HCT116 (cell line): ENCODE results near the gene F13A1. TPM values are rescaled to one million over a fixed set of nuclear protein-coding genes. Genes with fewer than 3 reads are reported as not detected.

Experiments used
- ATAC-seq: fragments of 200-7000 bp; cut with Tn5 transposase; 2 replicates; pipeline ENCODE4 v1.9.1; 2020; ENCODE audit warnings: mild to moderate bottlenecking, moderate library complexity
- BruUV-seq: library from RNA; stranded (reverse); fragments of 400-500 nt; replicated peaks from 2 replicates; lab custom pipeline; 2021; lab: Mats Ljungman, UMichigan
- CTCF ChIA-PET: fragments of 300-600 bp; sonication (Branson Sonifier 250); formaldehyde crosslinking; loops from one replicate; lab custom pipeline; 2021; ENCODE audit warnings: antibody characterized with exemption; lab: Charles Lee
- POLR2A ChIA-PET: fragments of 300-600, 350-600 bp; sonication (Branson Sonifier 250); formaldehyde crosslinking; loops from one replicate; lab custom pipeline; 2021; ENCODE audit warnings: antibody characterized with exemption; lab: Charles Lee
- RAD21 ChIA-PET, 2 experiments: fragments of 300-600 bp; sonication (Branson Sonifier 250); formaldehyde crosslinking; loops; one replicate each; lab custom pipeline; 2023; ENCODE audit warnings: low total read pairs in 2 of 2; ENCODE audit not compliant: uncharacterized antibody in 2 of 2, unreplicated experiment in 2 of 2, low non-redundant PET in 1 of 2; lab: Charles Lee
- DNase-seq: peaks from one replicate; pipeline ENCODE4 v3.0.0-alpha.2; 2010; ENCODE audit warnings: low read depth, low spot score
- H2AFZ ChIP-seq: fragments of 200-600 bp; shearing (Covaris generic), sonication (generic); 2 replicates; pipeline ENCODE4 v1.6.1; 2017; ENCODE audit warnings: low read depth, mixed run types, mixed read lengths, antibody characterized with exemption, low read length; ENCODE audit not compliant: poor library complexity, severe bottlenecking
- H3K27ac ChIP-seq: 2 replicates; pipeline ENCODE4 v1.5.1; 2012; ENCODE audit warnings: low read depth, low read length
- H3K27me3 ChIP-seq: fragments of 200-600 bp; sonication (generic); 2 replicates; pipeline ENCODE4 v1.6.1; 2016; ENCODE audit warnings: mixed run types, low read length, mixed read lengths; ENCODE audit not compliant: insufficient read depth
- H3K36me3 ChIP-seq, 2 experiments: fragments of 200-500 bp in 1 of 2; fragments of 200-600 bp in 1 of 2; sonication (Bioruptor generic) in 1 of 2; sonication (generic) in 1 of 2; 2 replicates each; pipeline versions ENCODE4 v1.5.1 to v1.6.1; 2014 to 2016; ENCODE audit warnings: low read length in 2 of 2, inconsistent platforms in 1 of 2, mixed read lengths in 1 of 2, mixed run types in 1 of 2; ENCODE audit not compliant: insufficient read depth in 2 of 2, control insufficient read depth in 1 of 2
- H3K4me1 ChIP-seq, 2 experiments: fragments of 200-600 bp in 1 of 2; sonication (generic) in 1 of 2; 2 replicates each; pipeline versions ENCODE4 v1.5.1 to v1.6.1; 2012 to 2017; ENCODE audit warnings: low read length in 2 of 2, inconsistent platforms in 1 of 2, mild to moderate bottlenecking in 1 of 2, mixed read lengths in 1 of 2, mixed run types in 1 of 2, moderate library complexity in 1 of 2; ENCODE audit not compliant: insufficient read depth in 2 of 2, control insufficient read depth in 1 of 2
- H3K4me2 ChIP-seq: fragments of 200-600 bp; sonication (generic); 2 replicates; pipeline ENCODE4 v1.6.1; 2017; ENCODE audit warnings: mixed run types, low read length, mixed read lengths
- H3K4me3 ChIP-seq, 2 experiments: fragments of 200-600 bp in 1 of 2; sonication (generic) in 1 of 2; replicated peaks in 1 of 2; 2 replicates each; pipeline ENCODE4 v1.5.1; 2011 to 2016; ENCODE audit warnings: low read length in 2 of 2, control low read depth in 1 of 2, low read depth in 1 of 2, mild to moderate bottlenecking in 1 of 2, mixed read lengths in 1 of 2, mixed run types in 1 of 2
- H3K79me2 ChIP-seq: fragments of 200-600 bp; sonication (generic); 2 replicates; pipeline ENCODE4 v1.6.1; 2017; ENCODE audit warnings: mild to moderate bottlenecking, mixed run types, low read length, moderate library complexity, mixed read lengths; ENCODE audit not compliant: insufficient read depth
- H3K9ac ChIP-seq: fragments of 200-600 bp; sonication (generic); 2 replicates; pipeline ENCODE4 v1.6.1; 2016; ENCODE audit warnings: low read length, mixed read lengths
- H3K9me2 ChIP-seq: fragments of 200-600 bp; sonication (generic), shearing (Covaris generic); 2 replicates; pipeline ENCODE4 v1.6.1; 2017; ENCODE audit warnings: mixed run types, mild to moderate bottlenecking, moderate library complexity; ENCODE audit not compliant: insufficient read depth
- H3K9me3 ChIP-seq, 2 experiments: fragments of 200-500 bp in 1 of 2; fragments of 200-600 bp in 1 of 2; sonication (Bioruptor generic) in 1 of 2; sonication (generic) in 1 of 2; 2 replicates each; pipeline ENCODE4 v1.6.1; 2014 to 2017; ENCODE audit warnings: low read length in 2 of 2, mixed read lengths in 2 of 2, inconsistent platforms in 1 of 2, low read depth in 1 of 2, mild to moderate bottlenecking in 1 of 2, mixed run types in 1 of 2, moderate library complexity in 1 of 2; ENCODE audit not compliant: control insufficient read depth in 1 of 2, insufficient read depth in 1 of 2
- H4K20me1 ChIP-seq: fragments of 200-600 bp; sonication (generic), shearing (Covaris generic); 2 replicates; pipeline ENCODE4 v1.6.1; 2017; ENCODE audit warnings: mixed run types, mild to moderate bottlenecking, moderate library complexity; ENCODE audit not compliant: insufficient read depth
- CBX3 ChIP-seq: IDR thresholded peaks from 2 replicates; pipeline ENCODE4 v1.6.1; 2012; ENCODE audit warnings: low read depth
- CEBPB ChIP-seq: IDR thresholded peaks from 2 replicates; pipeline ENCODE4 v1.6.1; 2012; ENCODE audit warnings: low read depth
- EGR1 ChIP-seq: IDR thresholded peaks from 2 replicates; pipeline ENCODE4 v1.6.1; 2012; ENCODE audit warnings: low read depth
- ELF1 ChIP-seq: IDR thresholded peaks from 2 replicates; pipeline ENCODE4 v1.6.1; 2012; ENCODE audit warnings: low read depth, borderline replicate concordance
- EZH2 ChIP-seq: fragments of 200-600 bp; sonication (generic); IDR thresholded peaks from 2 replicates; pipeline ENCODE4 v1.6.1; 2017; ENCODE audit warnings: antibody characterized with exemption, mixed run types
- EZH2phosphoT487 ChIP-seq: fragments of 200-600 bp; IDR thresholded peaks from 2 replicates; pipeline ENCODE4 v1.6.1; 2018; ENCODE audit warnings: antibody characterized with exemption, borderline replicate concordance
- FOSL1 ChIP-seq: IDR thresholded peaks from 2 replicates; pipeline ENCODE4 v1.6.1; 2012; ENCODE audit warnings: low read depth
- POLR2AphosphoS5 ChIP-seq: IDR thresholded peaks from 2 replicates; pipeline ENCODE4 v1.6.1; 2011; ENCODE audit warnings: mild to moderate bottlenecking, low read depth, low read length, moderate library complexity
- SIN3A ChIP-seq: IDR thresholded peaks from 2 replicates; pipeline ENCODE4 v1.6.1; 2012; ENCODE audit warnings: low read depth
- SP1 ChIP-seq: IDR thresholded peaks from 2 replicates; pipeline ENCODE4 v1.6.1; 2012; ENCODE audit warnings: low read depth
- SRF ChIP-seq: IDR thresholded peaks from 2 replicates; pipeline ENCODE4 v1.6.1; 2012; ENCODE audit warnings: low read depth
- TCF7L2 ChIP-seq: IDR thresholded peaks from 2 replicates; pipeline ENCODE4 v1.7.0; 2011; ENCODE audit warnings: borderline replicate concordance, inconsistent platforms; ENCODE audit not compliant: insufficient read depth, insufficient read length; ENCODE audit errors: extremely low read depth
- ZFX ChIP-seq: fragments of 450-650 bp; IDR thresholded peaks from 2 replicates; pipeline ENCODE4 v1.6.1; 2017
- intact Hi-C: fragments of 100-400 bp; cut with micrococcal nuclease; formaldehyde crosslinking; loops from 2 replicates; pipeline ENCODE4 v1.10.0; 2022
- total RNA-seq: library from RNA; stranded (reverse); gene quantifications from one replicate; pipeline ENCODE4 v1.2.1, GENCODE V29; 2021; ENCODE audit not compliant: unreplicated experiment
- TF ChIP-seq, protein P1 (sequence below): IDR thresholded peaks from 2 replicates; pipeline ENCODE4 v1.6.1; 2012; ENCODE audit warnings: low read depth
- TF ChIP-seq, protein P2 (sequence below): IDR thresholded peaks from 2 replicates; pipeline ENCODE4 v1.6.1; 2012
- TF ChIP-seq, protein P3 (sequence below): IDR thresholded peaks from 2 replicates; pipeline ENCODE4 v1.6.1; 2011; ENCODE audit warnings: mild to moderate bottlenecking, low read length, moderate library complexity; ENCODE audit not compliant: insufficient replicate concordance; ENCODE audit errors: extremely low read depth

F13A1 gene
- total RNA-seq, 1 experiment from 2014 or later: 0.34 TPM

DNA sequence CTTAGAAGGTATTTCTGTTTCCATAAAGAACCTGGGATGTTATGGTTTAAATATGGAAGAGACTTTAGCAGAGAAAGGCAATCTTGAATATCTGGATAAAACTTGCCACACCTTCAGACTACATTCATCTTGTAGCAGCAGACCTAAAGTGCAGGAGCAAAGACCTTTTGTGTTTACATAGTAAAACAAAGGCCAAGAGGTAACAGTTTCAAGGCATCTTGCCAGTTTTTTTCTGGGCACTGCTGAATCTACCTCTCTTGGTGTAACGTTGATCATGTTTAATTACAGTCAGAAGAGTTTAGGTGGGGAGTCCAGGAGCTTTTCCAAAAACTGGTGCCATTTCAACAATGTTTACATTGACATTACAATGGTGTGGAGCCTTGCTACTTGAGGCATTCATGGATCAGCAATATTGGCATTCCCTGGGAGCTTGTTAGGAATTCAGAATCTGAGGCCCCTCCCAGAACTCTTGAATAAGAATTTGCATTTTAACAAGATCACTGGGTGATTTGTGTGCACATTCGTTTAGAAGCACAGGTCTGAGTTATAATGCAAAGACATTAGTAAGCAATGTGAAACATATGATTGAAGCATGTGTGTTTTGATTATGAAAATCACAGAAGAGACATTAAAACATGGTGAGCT is 94.5 kb downstream of the F13A1 start (continued):
- TF ChIP-seq, protein P1, sequence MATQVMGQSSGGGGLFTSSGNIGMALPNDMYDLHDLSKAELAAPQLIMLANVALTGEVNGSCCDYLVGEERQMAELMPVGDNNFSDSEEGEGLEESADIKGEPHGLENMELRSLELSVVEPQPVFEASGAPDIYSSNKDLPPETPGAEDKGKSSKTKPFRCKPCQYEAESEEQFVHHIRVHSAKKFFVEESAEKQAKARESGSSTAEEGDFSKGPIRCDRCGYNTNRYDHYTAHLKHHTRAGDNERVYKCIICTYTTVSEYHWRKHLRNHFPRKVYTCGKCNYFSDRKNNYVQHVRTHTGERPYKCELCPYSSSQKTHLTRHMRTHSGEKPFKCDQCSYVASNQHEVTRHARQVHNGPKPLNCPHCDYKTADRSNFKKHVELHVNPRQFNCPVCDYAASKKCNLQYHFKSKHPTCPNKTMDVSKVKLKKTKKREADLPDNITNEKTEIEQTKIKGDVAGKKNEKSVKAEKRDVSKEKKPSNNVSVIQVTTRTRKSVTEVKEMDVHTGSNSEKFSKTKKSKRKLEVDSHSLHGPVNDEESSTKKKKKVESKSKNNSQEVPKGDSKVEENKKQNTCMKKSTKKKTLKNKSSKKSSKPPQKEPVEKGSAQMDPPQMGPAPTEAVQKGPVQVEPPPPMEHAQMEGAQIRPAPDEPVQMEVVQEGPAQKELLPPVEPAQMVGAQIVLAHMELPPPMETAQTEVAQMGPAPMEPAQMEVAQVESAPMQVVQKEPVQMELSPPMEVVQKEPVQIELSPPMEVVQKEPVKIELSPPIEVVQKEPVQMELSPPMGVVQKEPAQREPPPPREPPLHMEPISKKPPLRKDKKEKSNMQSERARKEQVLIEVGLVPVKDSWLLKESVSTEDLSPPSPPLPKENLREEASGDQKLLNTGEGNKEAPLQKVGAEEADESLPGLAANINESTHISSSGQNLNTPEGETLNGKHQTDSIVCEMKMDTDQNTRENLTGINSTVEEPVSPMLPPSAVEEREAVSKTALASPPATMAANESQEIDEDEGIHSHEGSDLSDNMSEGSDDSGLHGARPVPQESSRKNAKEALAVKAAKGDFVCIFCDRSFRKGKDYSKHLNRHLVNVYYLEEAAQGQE: no peak
- TF ChIP-seq FOSL1 (no peak), EGR1 (no peak), EZH2phosphoT487 (no peak), SP1 (no peak), ZFX (no peak), ELF1 (no peak), SIN3A (no peak), CBX3 (no peak), SRF (no peak), POLR2AphosphoS5 (no peak)
- TF ChIP-seq, protein P2, sequence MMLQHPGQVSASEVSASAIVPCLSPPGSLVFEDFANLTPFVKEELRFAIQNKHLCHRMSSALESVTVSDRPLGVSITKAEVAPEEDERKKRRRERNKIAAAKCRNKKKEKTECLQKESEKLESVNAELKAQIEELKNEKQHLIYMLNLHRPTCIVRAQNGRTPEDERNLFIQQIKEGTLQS: no peak

DNA sequence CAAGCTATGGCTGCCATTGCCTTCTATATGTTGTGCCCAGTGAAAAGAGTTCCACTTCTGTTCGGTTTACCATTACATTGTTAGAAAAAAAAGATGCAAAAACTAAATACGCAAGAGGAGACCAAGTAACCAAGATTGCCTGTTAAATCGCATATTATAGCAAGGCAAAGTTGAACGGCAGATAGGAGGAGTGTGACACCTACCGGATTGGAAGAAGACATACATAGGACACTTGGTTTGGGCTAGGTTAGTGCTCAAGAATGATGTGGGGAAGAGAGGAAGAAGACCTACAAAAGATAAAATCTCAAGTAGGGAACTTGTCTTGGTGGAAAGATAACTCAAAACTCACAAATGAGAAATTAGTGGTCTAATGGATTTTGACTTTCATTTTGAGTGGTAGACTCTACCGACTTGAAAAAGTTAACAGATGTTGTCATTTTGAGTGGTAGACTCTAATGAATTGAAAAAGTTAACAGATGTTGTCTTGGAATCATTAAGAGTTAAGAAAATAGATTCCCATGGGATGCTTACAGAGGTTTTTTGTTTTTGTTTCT is 95.5 kb downstream of the F13A1 start:
- Histone ChIP-seq H3K4me2 (no peak overlapping the region), H3K36me3 (no peaks in the 10 kb centered on the region), H3K4me1 (no peaks in the 10 kb centered on the region), H3K9me2 (no peaks in the 10 kb centered on the region), H3K4me3 (no peak overlapping the region), H3K9me3 (no peaks in the 10 kb centered on the region), H3K9ac (no peak overlapping the region), H3K79me2 (no peaks in the 10 kb centered on the region), H4K20me1 (no peaks in the 10 kb centered on the region), H3K27me3 (no peaks in the 10 kb centered on the region; the same call in 1 of the 2 replicates), H3K27ac (no peak overlapping the region), H2AFZ (no peak overlapping the region)
- ChIA-PET CTCF (no interaction called here), POLR2A (no interaction called here), RAD21 (no interaction called here)
- intact Hi-C loops: no loop called here
- ATAC-seq (no peak), DNase-seq (no peak)
- BruUV-seq: no TSS peak
- TF ChIP-seq EZH2 (no peak), TCF7L2 (no peak), FOSL1 (no peak), CEBPB (no peak)
- TF ChIP-seq, protein P3, sequence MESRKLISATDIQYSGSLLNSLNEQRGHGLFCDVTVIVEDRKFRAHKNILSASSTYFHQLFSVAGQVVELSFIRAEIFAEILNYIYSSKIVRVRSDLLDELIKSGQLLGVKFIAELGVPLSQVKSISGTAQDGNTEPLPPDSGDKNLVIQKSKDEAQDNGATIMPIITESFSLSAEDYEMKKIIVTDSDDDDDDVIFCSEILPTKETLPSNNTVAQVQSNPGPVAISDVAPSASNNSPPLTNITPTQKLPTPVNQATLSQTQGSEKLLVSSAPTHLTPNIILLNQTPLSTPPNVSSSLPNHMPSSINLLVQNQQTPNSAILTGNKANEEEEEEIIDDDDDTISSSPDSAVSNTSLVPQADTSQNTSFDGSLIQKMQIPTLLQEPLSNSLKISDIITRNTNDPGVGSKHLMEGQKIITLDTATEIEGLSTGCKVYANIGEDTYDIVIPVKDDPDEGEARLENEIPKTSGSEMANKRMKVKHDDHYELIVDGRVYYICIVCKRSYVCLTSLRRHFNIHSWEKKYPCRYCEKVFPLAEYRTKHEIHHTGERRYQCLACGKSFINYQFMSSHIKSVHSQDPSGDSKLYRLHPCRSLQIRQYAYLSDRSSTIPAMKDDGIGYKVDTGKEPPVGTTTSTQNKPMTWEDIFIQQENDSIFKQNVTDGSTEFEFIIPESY: no peak
- TF ChIP-seq, protein P1: no peak
